GM15510 (cell line): ENCODE results near the gene PURB.

Source experiments
- POLR2A ChIP-seq: IDR thresholded peaks from 3 replicates; pipeline ENCODE4 v1.6.1; 2011; ENCODE audit warnings: borderline replicate concordance; ENCODE audit not compliant: insufficient read length; ENCODE audit errors: extremely low read depth

PURB gene

GRCh38 chr7:44838751-44839150 is 46.6 kb downstream of the PURB start:
- TF ChIP-seq POLR2A, result no peak

- no peak for TF ChIP-seq POLR2A
Measured at GRCh38 chr7:44827567-44827966, 57.8 kb downstream of the PURB start.
